ENCODE results near the gene RBMS1. TPM values are rescaled to one million over a fixed set of nuclear protein-coding genes. Genes with fewer than 3 reads are reported as not detected.

The RBMS1 gene
- total and polyA plus RNA-seq, 2 of the 13 experiments (the other 11 are each of a cell fraction or from before 2014, with no cell fraction given): 55.5 to 110 TPM

- 0 out of 2 replicates have a peak, but pooled peaks have one; percentile 16 for TF ChIP-seq ZHX1 (CRISPR knock-in tag; IDR thresholded peaks at IDR 0.05; ENCODE audit: low read depth)
- TF ChIP-seq HMG20B (CRISPR knock-in tag; conservative IDR thresholded peaks at IDR 0.05): peak; percentile 66; the same call in 1 of the 2 replicates
- TF ChIP-seq, protein P1, sequence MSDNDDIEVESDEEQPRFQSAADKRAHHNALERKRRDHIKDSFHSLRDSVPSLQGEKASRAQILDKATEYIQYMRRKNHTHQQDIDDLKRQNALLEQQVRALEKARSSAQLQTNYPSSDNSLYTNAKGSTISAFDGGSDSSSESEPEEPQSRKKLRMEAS (IDR thresholded peaks at IDR 0.05): peak; percentile 88
- peak; percentile 74 for TF ChIP-seq ZNF879 (CRISPR knock-in tag; IDR thresholded peaks at IDR 0.05)
- no peak for TF ChIP-seq AKAP8 (CRISPR knock-in tag; IDR thresholded peaks at IDR 0.05)
- no peak; the same call in 1 of the 2 replicates for TF ChIP-seq ZNF724P (CRISPR knock-in tag; IDR thresholded peaks at IDR 0.05; ENCODE audit: borderline replicate concordance)
- no peak for TF ChIP-seq ZNF282 (IDR thresholded peaks at IDR 0.05; ENCODE audit: partially characterized antibody)
- TF ChIP-seq SALL1 (CRISPR knock-in tag; IDR thresholded peaks at IDR 0.05): peak; percentile 96; the same call in 1 of the 2 replicates
- TF ChIP-seq ZNF10 (CRISPR knock-in tag; IDR thresholded peaks at IDR 0.05; ENCODE audit: borderline replicate concordance, low read depth): no peak
- peak; percentile 87 for TF ChIP-seq ZEB1 (IDR thresholded peaks at IDR 0.05; ENCODE audit: insufficient replicate concordance, low read depth)
- TF ChIP-seq, protein P2, sequence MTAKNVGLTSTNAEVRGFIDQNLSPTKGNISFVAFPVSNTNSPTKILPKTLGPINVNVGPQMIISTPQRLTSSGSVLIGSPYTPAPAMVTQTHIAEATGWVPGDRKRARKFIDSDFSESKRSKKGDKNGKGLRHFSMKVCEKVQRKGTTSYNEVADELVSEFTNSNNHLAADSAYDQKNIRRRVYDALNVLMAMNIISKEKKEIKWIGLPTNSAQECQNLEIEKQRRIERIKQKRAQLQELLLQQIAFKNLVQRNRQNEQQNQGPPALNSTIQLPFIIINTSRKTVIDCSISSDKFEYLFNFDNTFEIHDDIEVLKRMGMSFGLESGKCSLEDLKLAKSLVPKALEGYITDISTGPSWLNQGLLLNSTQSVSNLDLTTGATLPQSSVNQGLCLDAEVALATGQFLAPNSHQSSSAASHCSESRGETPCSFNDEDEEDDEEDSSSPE (CRISPR knock-in tag; IDR thresholded peaks at IDR 0.05): peak; percentile 81
- TF ChIP-seq IKZF1 (IDR thresholded peaks at IDR 0.05): no peak
- TF ChIP-seq KAT8 (CRISPR knock-in tag; IDR thresholded peaks at IDR 0.05): peak; percentile 78
- peak; percentile 87 for TF ChIP-seq FOXA3 (CRISPR knock-in tag; IDR thresholded peaks at IDR 0.05)
- TF ChIP-seq, protein P3, sequence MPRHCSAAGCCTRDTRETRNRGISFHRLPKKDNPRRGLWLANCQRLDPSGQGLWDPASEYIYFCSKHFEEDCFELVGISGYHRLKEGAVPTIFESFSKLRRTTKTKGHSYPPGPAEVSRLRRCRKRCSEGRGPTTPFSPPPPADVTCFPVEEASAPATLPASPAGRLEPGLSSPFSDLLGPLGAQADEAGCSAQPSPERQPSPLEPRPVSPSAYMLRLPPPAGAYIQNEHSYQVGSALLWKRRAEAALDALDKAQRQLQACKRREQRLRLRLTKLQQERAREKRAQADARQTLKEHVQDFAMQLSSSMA (CRISPR knock-in tag; IDR thresholded peaks at IDR 0.05): peak; percentile 14; the same call in 1 of the 2 replicates
- peak; percentile 97 for TF ChIP-seq ZNF746 (CRISPR knock-in tag; IDR thresholded peaks at IDR 0.05)
- TF ChIP-seq CBX1 (IDR thresholded peaks at IDR 0.05; ENCODE audit: low read depth): peak; percentile 82
- no peak for TF ChIP-seq ZNF274 (CRISPR knock-in tag; IDR thresholded peaks at IDR 0.05)
- no peak for TF ChIP-seq NFRKB (IDR thresholded peaks at IDR 0.05)
- peak; percentile 67; the same call in 1 of the 2 replicates for TF ChIP-seq ZNF749 (CRISPR knock-in tag; IDR thresholded peaks at IDR 0.05; ENCODE audit: borderline replicate concordance)
- no peak for TF ChIP-seq EZH2 (conservative IDR thresholded peaks at IDR 0.05; ENCODE audit: low read depth, low read length)
- TF ChIP-seq SIN3B (IDR thresholded peaks at IDR 0.05; ENCODE audit: low read length): 0 out of 2 replicates have a peak, but pooled peaks have one; percentile 32
- TF ChIP-seq ATM (IDR thresholded peaks at IDR 0.05; ENCODE audit: borderline replicate concordance): no peak
- peak; percentile 74 for TF ChIP-seq DPF2 (CRISPR knock-in tag; IDR thresholded peaks at IDR 0.05; ENCODE audit: borderline replicate concordance, low read depth)
These were observed 993 bp downstream of the RBMS1 start (continued) for GRCh38 chr2:160492401-160493226.

All from HepG2 (cell line).